A673 (cell line): Measurements from ENCODE around the gene STOML3.

Experiments used
- CTCF ChIP-seq: fragments of 300-800, 200-600 bp; sonication (generic); conservative IDR thresholded peaks from 2 replicates; pipeline ENCODE4 v1.5.1; 2017; ENCODE audit warnings: low read depth, mild to moderate bottlenecking, antibody characterized with exemption, low read length, moderate library complexity, mixed read lengths
- EZH2 ChIP-seq: fragments of 200-600 bp; sonication (generic); IDR thresholded peaks from 2 replicates; pipeline ENCODE4 v1.6.1; 2017; ENCODE audit warnings: borderline replicate concordance, low read depth, mild to moderate bottlenecking, mixed read lengths, antibody characterized with exemption, low read length; ENCODE audit not compliant: poor library complexity, severe bottlenecking

- TF ChIP-seq CTCF (no peak), EZH2 (no peak)
Measured at GRCh38 chr13:38947054-38947453, 43.6 kb downstream of the STOML3 start.
